Endothelial cell (in vitro differentiated cells): Measurements from ENCODE around the gene RIBC2. TPM values are rescaled to one million over a fixed set of nuclear protein-coding genes. Genes with fewer than 3 reads are reported as not detected.

Experiments used
- DNase-seq: peaks from one replicate; pipeline ENCODE4 v3.0.0; 2021; ENCODE audit warnings: low spot score
- H3K27ac Mint-ChIP-seq: one replicate; pipeline ENCODE4 v1.8.0; 2021; ENCODE audit warnings: mixed read lengths, inconsistent platforms; ENCODE audit not compliant: unreplicated experiment
- H3K27me3 Mint-ChIP-seq: one replicate; pipeline ENCODE4 v1.8.0; 2021; ENCODE audit warnings: mild to moderate bottlenecking, moderate library complexity, mixed read lengths, inconsistent platforms; ENCODE audit not compliant: unreplicated experiment
- H3K36me3 Mint-ChIP-seq: one replicate; pipeline ENCODE4 v1.8.0; 2021; ENCODE audit warnings: mild to moderate bottlenecking, low read depth, mixed read lengths, inconsistent platforms; ENCODE audit not compliant: unreplicated experiment
- H3K4me1 Mint-ChIP-seq: one replicate; pipeline ENCODE4 v1.8.0; 2021; ENCODE audit warnings: mild to moderate bottlenecking, mixed read lengths, inconsistent platforms; ENCODE audit not compliant: unreplicated experiment
- H3K4me3 Mint-ChIP-seq: one replicate; pipeline ENCODE4 v1.8.0; 2021; ENCODE audit warnings: mild to moderate bottlenecking, mixed read lengths, inconsistent platforms; ENCODE audit not compliant: unreplicated experiment
- H3K9me3 Mint-ChIP-seq: one replicate; pipeline ENCODE4 v1.8.0; 2021; ENCODE audit warnings: mixed read lengths, inconsistent platforms; ENCODE audit not compliant: unreplicated experiment
- total RNA-seq: library from RNA; stranded (reverse); fragmentation: NEBNext Ultra II Directional; extraction: Animal tissue kit (Norgen Biotek cat#: 25700); gene quantifications from one replicate; pipeline ENCODE4 v1.2.1, GENCODE V29; 2021; ENCODE audit not compliant: unreplicated experiment
- TF ChIP-seq, protein P1 (sequence below): fragments of 200-600 bp; sonication (generic); IDR thresholded peaks from one replicate; pipeline ENCODE4 v1.5.0; 2021; ENCODE audit warnings: antibody characterized with exemption; ENCODE audit not compliant: unreplicated experiment

The RIBC2 gene
- total RNA-seq, 1 donor from 2014 or later: 0.54 TPM

DNA sequence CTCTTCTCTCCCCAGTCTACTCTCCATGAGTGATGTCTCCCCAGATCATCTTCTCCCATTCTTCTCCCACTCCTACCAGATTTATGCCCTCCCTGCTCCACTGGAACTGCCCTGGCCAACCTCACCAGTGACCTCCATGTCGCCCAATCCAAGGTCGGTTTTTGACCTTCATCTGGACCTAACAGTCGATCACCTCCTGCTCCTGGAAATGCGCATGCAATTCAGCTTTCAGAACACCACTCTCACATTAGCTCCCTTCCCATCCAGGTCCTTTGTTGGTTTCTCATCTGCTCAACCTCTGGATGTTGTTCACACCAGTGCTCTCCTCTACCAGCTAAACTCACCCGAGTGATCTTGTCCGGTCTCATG, 5.3 kb downstream of the RIBC2 start:
- Mint-ChIP-seq H3K9me3 (no peaks in the 10 kb centered on the region), H3K27me3 (peaks cover 2% of the 10 kb centered on the region), H3K4me3 (no peak overlapping the region), H3K27ac (no peak overlapping the region), H3K4me1 (no peaks in the 10 kb centered on the region), H3K36me3 (no peaks in the 10 kb centered on the region)
- TF ChIP-seq, protein P1, sequence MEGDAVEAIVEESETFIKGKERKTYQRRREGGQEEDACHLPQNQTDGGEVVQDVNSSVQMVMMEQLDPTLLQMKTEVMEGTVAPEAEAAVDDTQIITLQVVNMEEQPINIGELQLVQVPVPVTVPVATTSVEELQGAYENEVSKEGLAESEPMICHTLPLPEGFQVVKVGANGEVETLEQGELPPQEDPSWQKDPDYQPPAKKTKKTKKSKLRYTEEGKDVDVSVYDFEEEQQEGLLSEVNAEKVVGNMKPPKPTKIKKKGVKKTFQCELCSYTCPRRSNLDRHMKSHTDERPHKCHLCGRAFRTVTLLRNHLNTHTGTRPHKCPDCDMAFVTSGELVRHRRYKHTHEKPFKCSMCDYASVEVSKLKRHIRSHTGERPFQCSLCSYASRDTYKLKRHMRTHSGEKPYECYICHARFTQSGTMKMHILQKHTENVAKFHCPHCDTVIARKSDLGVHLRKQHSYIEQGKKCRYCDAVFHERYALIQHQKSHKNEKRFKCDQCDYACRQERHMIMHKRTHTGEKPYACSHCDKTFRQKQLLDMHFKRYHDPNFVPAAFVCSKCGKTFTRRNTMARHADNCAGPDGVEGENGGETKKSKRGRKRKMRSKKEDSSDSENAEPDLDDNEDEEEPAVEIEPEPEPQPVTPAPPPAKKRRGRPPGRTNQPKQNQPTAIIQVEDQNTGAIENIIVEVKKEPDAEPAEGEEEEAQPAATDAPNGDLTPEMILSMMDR: no peak
- no peak for DNase-seq

DNA sequence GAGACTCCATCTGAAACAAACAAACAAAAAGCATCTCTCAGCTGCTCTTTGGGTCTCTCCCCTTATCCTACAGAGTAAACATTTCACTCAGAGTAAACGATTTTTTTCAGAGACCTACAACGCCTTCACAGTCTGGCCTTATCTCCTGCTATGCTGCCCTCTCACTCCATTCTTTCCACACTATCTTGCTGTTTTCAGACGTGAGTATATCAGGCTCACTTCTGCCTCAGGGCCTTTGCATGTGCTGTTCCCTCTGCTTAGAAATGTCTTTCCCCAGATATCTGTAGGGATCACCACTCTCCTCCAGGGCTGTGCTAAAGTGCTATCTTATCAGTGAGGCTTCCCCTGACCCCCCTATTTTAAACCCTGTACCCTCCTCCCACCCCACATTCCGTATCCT, 6.5 kb downstream of the RIBC2 start:
- TF ChIP-seq, protein P1: no peak
- H3K27me3 Mint-ChIP-seq: peaks cover 3% of the 10 kb centered on the region
- H3K9me3 Mint-ChIP-seq: no peaks in the 10 kb centered on the region
- no peak overlapping the region for H3K4me3 Mint-ChIP-seq
- H3K4me1 Mint-ChIP-seq: no peaks in the 10 kb centered on the region
- H3K27ac Mint-ChIP-seq: no peak overlapping the region
- DNase-seq: no peak
- H3K36me3 Mint-ChIP-seq: no peaks in the 10 kb centered on the region

DNA sequence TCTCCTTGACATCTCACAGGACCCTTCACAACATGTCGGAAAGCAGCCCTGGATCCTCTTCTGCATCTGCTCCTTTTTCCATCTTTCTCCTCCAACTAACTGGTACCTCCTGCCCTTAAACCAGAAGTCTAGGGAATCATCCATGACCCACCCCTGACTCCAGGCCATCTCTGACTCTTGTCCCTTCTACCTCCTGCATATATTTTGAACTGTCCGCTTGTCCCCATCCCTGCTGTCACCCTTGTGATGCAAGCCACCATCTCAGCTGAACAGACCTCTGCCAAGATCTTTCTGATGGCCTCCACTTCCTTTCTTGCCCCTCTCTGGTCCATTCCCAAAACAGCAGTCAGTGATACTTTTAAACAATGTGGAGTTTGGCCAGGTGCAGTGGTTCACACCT, 7.0 kb downstream of the RIBC2 start:
- DNase-seq: no peak
- no peaks in the 10 kb centered on the region for H3K36me3 Mint-ChIP-seq
- H3K9me3 Mint-ChIP-seq: no peaks in the 10 kb centered on the region
- H3K27ac Mint-ChIP-seq: no peak overlapping the region
- no peaks in the 10 kb centered on the region for H3K4me1 Mint-ChIP-seq
- TF ChIP-seq, protein P1: no peak
- no peak overlapping the region for H3K4me3 Mint-ChIP-seq
- peaks cover 3% of the 10 kb centered on the region for H3K27me3 Mint-ChIP-seq

DNA sequence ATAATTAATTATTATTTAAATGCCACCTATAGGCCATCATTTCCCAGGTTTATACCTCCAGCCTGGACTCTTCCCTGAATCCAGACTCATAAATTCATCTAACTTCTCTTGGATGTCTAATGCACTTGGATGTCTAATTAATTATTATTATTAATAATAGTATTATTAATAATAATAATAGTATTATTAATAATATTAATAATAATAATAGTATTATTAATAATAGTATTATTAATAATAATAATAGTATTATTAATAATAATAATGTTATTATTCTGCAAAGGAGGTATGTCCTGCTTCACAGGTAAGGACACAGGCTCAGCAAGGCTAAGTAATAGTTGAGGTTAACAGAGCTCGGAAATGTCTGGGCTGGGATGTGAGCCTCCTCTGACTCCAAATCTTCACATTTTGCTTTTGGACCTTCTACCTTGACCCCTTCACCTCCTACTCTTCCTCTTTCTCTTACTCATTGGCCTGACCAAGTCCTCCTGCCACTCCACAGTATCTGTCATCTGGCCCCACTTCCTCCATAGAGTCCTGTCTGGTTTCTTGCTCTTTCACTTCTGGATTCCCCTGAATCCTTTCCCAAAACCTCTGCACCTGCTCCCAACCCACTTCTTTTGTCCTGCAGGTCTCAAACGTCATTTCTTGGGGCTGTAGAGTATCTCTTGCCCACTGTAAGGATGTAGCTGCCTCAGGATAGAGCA, 8.0 kb downstream of the RIBC2 start:
- Mint-ChIP-seq H3K4me1 (no peaks in the 10 kb centered on the region), H3K36me3 (peaks cover 4% of the 10 kb centered on the region), H3K4me3 (no peak overlapping the region), H3K27ac (no peak overlapping the region), H3K9me3 (no peaks in the 10 kb centered on the region), H3K27me3 (peaks cover 3% of the 10 kb centered on the region)
- no peak for DNase-seq
- TF ChIP-seq, protein P1: no peak

DNA sequence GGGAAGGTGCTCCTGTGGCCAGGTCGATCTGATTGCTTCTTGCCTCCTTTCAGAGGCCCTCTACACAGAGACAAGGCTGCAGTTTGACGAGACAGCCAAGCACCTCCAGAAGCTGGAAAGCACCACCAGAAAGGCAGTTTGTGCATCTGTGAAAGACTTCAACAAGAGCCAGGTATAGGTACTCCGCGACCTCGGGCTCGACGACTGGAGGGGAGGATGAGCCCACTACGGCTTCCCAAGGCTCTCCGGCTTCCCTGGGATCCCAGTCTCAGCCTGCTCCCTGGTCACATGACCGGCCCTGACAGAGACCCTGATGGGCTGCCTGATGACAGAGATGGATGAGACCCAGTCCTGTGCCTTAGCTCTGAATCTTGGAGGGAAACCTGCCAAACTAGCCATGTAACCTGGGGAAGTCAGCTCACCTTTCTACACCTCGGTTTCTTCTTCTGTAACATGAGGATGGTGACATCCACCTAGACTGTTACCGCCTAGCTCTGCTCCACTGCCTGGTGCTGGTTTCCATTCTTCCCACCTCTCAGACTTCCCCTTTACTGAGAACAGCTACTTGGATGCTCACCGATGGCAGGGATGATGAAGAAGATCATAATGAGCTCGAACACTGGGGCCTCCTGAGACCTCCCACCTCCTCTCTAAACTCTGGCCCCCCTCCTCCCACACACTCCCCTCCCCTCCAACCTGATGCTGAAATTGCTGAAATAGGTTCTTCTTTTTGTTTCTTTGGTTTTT, 8.9 kb downstream of the RIBC2 start:
- TF ChIP-seq, protein P1: no peak

More for the DNA sequence above, 8.9 kb downstream of the RIBC2 start:
- Mint-ChIP-seq H3K27ac (no peak overlapping the region), H3K4me1 (no peaks in the 10 kb centered on the region), H3K27me3 (peaks cover 6% of the 10 kb centered on the region), H3K4me3 (no peak overlapping the region), H3K9me3 (no peaks in the 10 kb centered on the region), H3K36me3 (peaks cover 4% of the 10 kb centered on the region)
- DNase-seq: no peak
